T-cell (primary cell): ENCODE results near the gene ABCA6. TPM values are rescaled to one million over a fixed set of nuclear protein-coding genes. Genes with fewer than 3 reads are reported as not detected.

ENCODE experiments used
- ATAC-seq, 4 experiments: fragments of 200-7000 bp in 3 of 4; fragments of 150-1000 bp in 1 of 4; cut with Tn5 transposase; replicated peaks in 1 of 4; 1 replicate in 3 of 4; 2 replicates in 1 of 4; pipeline ENCODE4 v1.10.0; 2021; ENCODE audit warnings: moderate library complexity in 3 of 4, mild to moderate bottlenecking in 2 of 4, moderate number of reproducible peaks in 1 of 4
- CTCF ChIA-PET, 2 donors: fragments of 300-600 bp; sonication (Branson Sonifier 250); formaldehyde crosslinking; loops; one replicate each; lab custom pipeline; 2022; ENCODE audit warnings: antibody characterized with exemption in 2 of 2; lab: Charles Lee
- POLR2A ChIA-PET, 2 donors: fragments of 300-600 bp; sonication (Branson Sonifier 250); formaldehyde crosslinking; loops; one replicate each; lab custom pipeline; 2022; ENCODE audit warnings: antibody characterized with exemption in 2 of 2; lab: Charles Lee
- DNase-seq, 35 experiments: peaks; one replicate each; pipeline versions ENCODE4 v3.0.0 to v3.0.0-alpha.2; 2013 to 2023
- H3K27ac ChIP-seq: one replicate; pipeline ENCODE4 v1.5.1; 2013; ENCODE audit warnings: low read length
- H3K27me3 ChIP-seq, 2 experiments: replicated peaks in 1 of 2; 1 replicate in 1 of 2; 2 replicates in 1 of 2; pipeline versions ENCODE4 v1.6.1 to v1.7.0; 2013; ENCODE audit warnings: low read length in 1 of 2, mixed read lengths in 1 of 2; ENCODE audit not compliant: control insufficient read depth in 2 of 2, insufficient read depth in 2 of 2; ENCODE audit errors: extremely low read depth in 1 of 2
- H3K36me3 ChIP-seq, 2 donors: 1 replicate in 1 of 2; 2 replicates in 1 of 2; pipeline versions ENCODE4 v1.6.1 to v1.7.0; 2013; ENCODE audit warnings: low read length in 1 of 2; ENCODE audit not compliant: control insufficient read depth in 2 of 2, insufficient read depth in 1 of 2; ENCODE audit errors: extremely low read depth in 1 of 2
- H3K4me1 ChIP-seq, 2 experiments: 1 replicate in 1 of 2; 2 replicates in 1 of 2; pipeline versions ENCODE4 v1.6.1 to v1.7.0; 2013; ENCODE audit warnings: low read length in 2 of 2, mixed read lengths in 1 of 2; ENCODE audit not compliant: insufficient read depth in 2 of 2, control insufficient read depth in 1 of 2; ENCODE audit errors: extremely low read depth in 1 of 2
- H3K4me3 ChIP-seq, 2 donors: 1 replicate in 1 of 2; 2 replicates in 1 of 2; pipeline versions ENCODE4 v1.5.1 to v1.7.0; 2013; ENCODE audit warnings: mild to moderate bottlenecking in 2 of 2, low read length in 1 of 2, moderate library complexity in 1 of 2; ENCODE audit not compliant: control insufficient read depth in 1 of 2; ENCODE audit errors: extremely low read depth in 1 of 2
- H3K9me3 ChIP-seq: 2 replicates; pipeline ENCODE4 v1.7.0; 2013
- H3K27ac Mint-ChIP-seq, 2 donors: one replicate each; pipeline ENCODE4 v1.8.0; 2020 to 2021; ENCODE audit warnings: mild to moderate bottlenecking in 2 of 2, mixed read lengths in 2 of 2
- H3K27me3 Mint-ChIP-seq, 2 donors: one replicate each; pipeline ENCODE4 v1.8.0; 2021 to 2022; ENCODE audit warnings: mixed read lengths in 2 of 2
- H3K36me3 Mint-ChIP-seq: one replicate; pipeline ENCODE4 v1.8.0; 2021; ENCODE audit warnings: mixed read lengths
- H3K4me1 Mint-ChIP-seq, 3 donors: one replicate each; pipeline ENCODE4 v1.8.0; 2020 to 2022; ENCODE audit warnings: mixed read lengths in 3 of 3, mild to moderate bottlenecking in 1 of 3
- H3K4me3 Mint-ChIP-seq, 3 donors: one replicate each; pipeline ENCODE4 v1.8.0; 2020 to 2022; ENCODE audit warnings: mild to moderate bottlenecking in 3 of 3, mixed read lengths in 3 of 3, moderate library complexity in 3 of 3
- H3K9me3 Mint-ChIP-seq, 3 donors: one replicate each; pipeline ENCODE4 v1.8.0; 2020 to 2022; ENCODE audit warnings: mixed read lengths in 3 of 3
- WGBS: methylation state at CpG from one replicate; pipeline ENCODE4 v1.1.5; 2013; ENCODE audit warnings: missing lambda C conversion rate; ENCODE audit not compliant: insufficient coverage; 5-methylcytosine and 5-hydroxymethylcytosine counted together
- total RNA-seq, 35 experiments: library from RNA in 6 of 35; stranded (reverse) in 6 of 35; fragments of 120-200 nt in 1 of 35; gene quantifications; one replicate each; pipeline versions ENCODE4 v1.2.1 to v1.2.4 and lab custom pipeline; 2013 to 2026

The ABCA6 gene
- total RNA-seq, 5 donors from 2014 or later (not counting 1 experiment from before 2014, with no cell fraction given): 0.25 to 1.2 (median 0.79) TPM

DNA sequence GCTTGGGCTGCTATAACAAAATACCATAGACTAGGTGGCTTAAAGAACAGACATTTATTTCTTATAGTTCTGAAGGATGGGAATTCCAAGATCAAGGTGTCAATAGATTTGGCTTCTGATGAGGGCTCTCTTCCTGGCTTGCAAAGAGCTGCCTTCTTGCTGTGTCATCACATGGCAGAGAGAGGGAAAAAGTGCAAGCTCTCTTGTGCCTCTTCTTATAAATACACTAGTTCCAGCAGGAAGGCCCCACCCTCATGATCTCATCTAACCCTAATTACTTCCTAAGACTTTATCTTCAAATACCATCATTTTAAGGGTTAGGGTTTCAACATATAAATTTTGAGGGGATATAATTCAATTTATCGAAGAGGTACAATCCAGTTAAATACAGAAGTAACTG lies 111.5 kb downstream of the ABCA6 start:
- Histone ChIP-seq H3K9me3 (no peaks in the 10 kb centered on the region), H3K27ac (no peak overlapping the region), H3K4me1 (no peaks in the 10 kb centered on the region), H3K4me3 (no peak overlapping the region), H3K27me3 (no peaks in the 10 kb centered on the region), H3K36me3 (no peaks in the 10 kb centered on the region)
- ATAC-seq: no peak
- ChIA-PET CTCF (interaction anchor here in 1 of 2 donors (0.6 kb wide), 1 partner anchor 13 kb away, joined by 3 read pairs; no protein-coding TSS in a partner anchor), POLR2A (no interaction called here)
- Mint-ChIP-seq H3K27ac (no peak overlapping the region), H3K4me3 (no peak overlapping the region), H3K27me3 (peaks cover 6 to 9% of the 10 kb centered on the region in 2 donors), H3K9me3 (no peaks in the 10 kb centered on the region), H3K36me3 (no peaks in the 10 kb centered on the region), H3K4me1 (no peaks in the 10 kb centered on the region)
- no peak for DNase-seq
- no CpG with 5 or more reads among the region's 1 CpG for WGBS

Other genes starting within 250 kb of the ABCA6 start
- gene ABCA8, start 186.5 kb downstream of the ABCA6 start, total RNA-seq: under 1 TPM in 3 of 5 donors, not detected in 2; 0.19 to 0.76 (median 0.32) TPM
- under 1 TPM in 3 of 5 donors, not detected in 2; 0.05 to 0.06 (median 0.06) TPM for gene ABCA9, start 81.0 kb downstream of the ABCA6 start, total RNA-seq
- gene ABCA10, start 86.9 kb upstream of the ABCA6 start, total RNA-seq: 1 to 10 TPM; 1.4 to 3.5 (median 1.6) TPM
- gene ABCA5, start 185.2 kb upstream of the ABCA6 start, total RNA-seq: 10 to 100 TPM; 31.9 to 45.2 (median 42.7) TPM